Neuronal stem cell (in vitro differentiated cells): Measurements from ENCODE around the gene ARMC3.
"Not testable (repeated sequence)": the region's sequence is repeated elsewhere in the genome, so short reads cannot be mapped to it uniquely, and the experiment has no call there.

ENCODE experiments used
- DNase-seq: peaks from one replicate; pipeline ENCODE4 v3.0.0-alpha.2; 2013; ENCODE audit warnings: low spot score
- H2AFZ ChIP-seq: one replicate; pipeline ENCODE4 v1.6.1; 2013; ENCODE audit warnings: mild to moderate bottlenecking, low read length, inconsistent platforms
- H2AK5ac ChIP-seq: 2 replicates; pipeline ENCODE4 v1.6.1; 2013; ENCODE audit warnings: low read depth, mild to moderate bottlenecking, inconsistent platforms, low read length, moderate library complexity, mixed read lengths
- H2BK120ac ChIP-seq: 2 replicates; pipeline ENCODE4 v1.6.1; 2013; ENCODE audit warnings: low read depth, mild to moderate bottlenecking, inconsistent platforms, low read length, moderate library complexity, mixed read lengths
- H2BK12ac ChIP-seq: one replicate; pipeline ENCODE4 v1.6.1; 2013; ENCODE audit warnings: low read length, inconsistent platforms
- H2BK15ac ChIP-seq: 2 replicates; pipeline ENCODE4 v1.6.1; 2013; ENCODE audit warnings: mild to moderate bottlenecking, low read length, inconsistent platforms, mixed read lengths
- H2BK5ac ChIP-seq: one replicate; pipeline ENCODE4 v1.6.1; 2013; ENCODE audit warnings: inconsistent platforms, mild to moderate bottlenecking, low read length, moderate library complexity
- H3K14ac ChIP-seq: one replicate; pipeline ENCODE4 v1.6.1; 2013; ENCODE audit warnings: low read length, inconsistent platforms
- H3K18ac ChIP-seq: 2 replicates; pipeline ENCODE4 v1.6.1; 2013; ENCODE audit warnings: low read length, inconsistent platforms
- H3K23ac ChIP-seq: 2 replicates; pipeline ENCODE4 v1.6.1; 2013; ENCODE audit warnings: low read depth, mild to moderate bottlenecking, mixed read lengths, low read length, inconsistent platforms; ENCODE audit not compliant: poor library complexity
- H3K27ac ChIP-seq: replicated peaks from 3 replicates; pipeline ENCODE4 v1.5.1; 2013; ENCODE audit warnings: low read length, inconsistent platforms
- H3K27me3 ChIP-seq, 3 experiments: 2 replicates each; pipeline ENCODE4 v1.6.1; 2013; ENCODE audit warnings: low read length in 3 of 3, mild to moderate bottlenecking in 2 of 3, inconsistent platforms in 1 of 3, low read depth in 1 of 3, mixed read lengths in 1 of 3, moderate library complexity in 1 of 3; ENCODE audit not compliant: control insufficient read depth in 3 of 3, insufficient read depth in 3 of 3
- H3K36me3 ChIP-seq, 2 donors: replicated peaks in 1 of 2; 2 replicates each; pipeline ENCODE4 v1.6.1; 2013; ENCODE audit warnings: low read length in 2 of 2; ENCODE audit not compliant: control insufficient read depth in 2 of 2, insufficient read depth in 2 of 2
- H3K4ac ChIP-seq: 2 replicates; pipeline ENCODE4 v1.6.1; 2013; ENCODE audit warnings: inconsistent platforms, mild to moderate bottlenecking, low read length, moderate library complexity
- H3K4me1 ChIP-seq, 2 donors: 1 replicate in 1 of 2; 2 replicates in 1 of 2; pipeline ENCODE4 v1.6.1; 2013; ENCODE audit warnings: low read length in 2 of 2, low read depth in 1 of 2; ENCODE audit not compliant: control insufficient read depth in 2 of 2, insufficient read depth in 1 of 2
- H3K4me2 ChIP-seq: one replicate; pipeline ENCODE4 v1.6.1; 2013; ENCODE audit warnings: mild to moderate bottlenecking, low read length, inconsistent platforms; ENCODE audit not compliant: insufficient read depth, poor library complexity, severe bottlenecking
- H3K4me3 ChIP-seq, 2 donors: 2 replicates each; pipeline ENCODE4 v1.5.1; 2013; ENCODE audit warnings: low read length in 2 of 2, mild to moderate bottlenecking in 2 of 2, inconsistent platforms in 1 of 2, moderate library complexity in 1 of 2
- H3K79me1 ChIP-seq: one replicate; pipeline ENCODE4 v1.6.1; 2013; ENCODE audit warnings: low read depth, mild to moderate bottlenecking, inconsistent platforms, low read length, moderate library complexity
- H3K9ac ChIP-seq: one replicate; pipeline ENCODE4 v1.6.1; 2013; ENCODE audit warnings: mild to moderate bottlenecking, low read depth, low read length, inconsistent platforms; ENCODE audit not compliant: poor library complexity
- H3K9me3 ChIP-seq, 2 donors: replicated peaks in 1 of 2; 2 replicates each; pipeline versions ENCODE3 to v1.6.1; 2013; ENCODE audit warnings: low read length in 2 of 2, mild to moderate bottlenecking in 2 of 2, inconsistent platforms in 1 of 2, low read depth in 1 of 2, mixed read lengths in 1 of 2, moderate library complexity in 1 of 2; ENCODE audit not compliant: control insufficient read depth in 2 of 2, insufficient read depth in 1 of 2
- H4K8ac ChIP-seq: one replicate; pipeline ENCODE4 v1.6.1; 2013; ENCODE audit warnings: low read depth, mild to moderate bottlenecking, inconsistent platforms, low read length, moderate library complexity
- H4K91ac ChIP-seq: one replicate; pipeline ENCODE4 v1.6.1; 2013; ENCODE audit warnings: low read length, low read depth, mild to moderate bottlenecking, inconsistent platforms; ENCODE audit not compliant: poor library complexity
- WGBS, 2 donors: extraction: QIAGEN DNeasy Blood & Tissue Kit; methylation state at CpG; one replicate each; pipeline ENCODE4 v1.1.7; 2013; ENCODE audit warnings: missing lambda C conversion rate in 2 of 2, mixed read lengths in 1 of 2; ENCODE audit not compliant: insufficient read length in 2 of 2, insufficient replicate concordance in 1 of 2; ENCODE audit errors: extremely low coverage in 2 of 2; 5-methylcytosine and 5-hydroxymethylcytosine counted together

Gene ARMC3

DNA sequence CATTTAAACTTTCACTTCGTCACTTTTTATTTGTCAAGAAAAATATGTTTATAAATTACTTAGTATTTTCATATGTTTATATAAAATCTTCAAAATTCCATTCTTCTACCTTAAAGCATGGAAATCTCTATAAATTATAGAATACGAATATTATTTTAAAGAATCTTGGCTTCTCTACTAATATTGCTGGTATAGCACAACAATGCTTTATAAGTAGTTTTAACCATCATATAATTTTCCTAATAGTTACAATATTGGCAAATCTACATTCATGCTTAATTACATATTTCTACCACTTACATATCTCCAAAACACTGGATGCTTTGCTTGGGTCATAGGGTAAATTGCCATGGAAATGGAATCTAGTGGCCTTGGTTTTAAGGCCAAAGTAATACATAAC lies 21.1 kb upstream of the ARMC3 start:
- Histone ChIP-seq H2AFZ (no peak overlapping the region), H3K14ac (no peak overlapping the region), H4K91ac (no peak overlapping the region), H3K79me1 (no peaks in the 10 kb centered on the region), H2BK15ac (no peak overlapping the region), H3K27ac (no peak overlapping the region), H3K23ac (no peak overlapping the region), H4K8ac (no peak overlapping the region), H2BK12ac (no peak overlapping the region), H3K36me3 (no peaks in the 10 kb centered on the region), H3K9ac (no peak overlapping the region), H2BK5ac (no peak overlapping the region), H2AK5ac (no peak overlapping the region), H3K4me2 (no peak overlapping the region), H2BK120ac (no peak overlapping the region), H3K27me3 (no peaks in the 10 kb centered on the region), H3K4me1 (no peaks in the 10 kb centered on the region), H3K18ac (no peak overlapping the region), H3K4ac (no peak overlapping the region), H3K9me3 (peaks cover 0 to 4% of the 10 kb centered on the region in 2 donors), H3K4me3 (no peak overlapping the region)
- WGBS, 2 donors, result no CpG with 5 or more reads among the region's 2 CpGs
- DNase-seq, result no peak

DNA sequence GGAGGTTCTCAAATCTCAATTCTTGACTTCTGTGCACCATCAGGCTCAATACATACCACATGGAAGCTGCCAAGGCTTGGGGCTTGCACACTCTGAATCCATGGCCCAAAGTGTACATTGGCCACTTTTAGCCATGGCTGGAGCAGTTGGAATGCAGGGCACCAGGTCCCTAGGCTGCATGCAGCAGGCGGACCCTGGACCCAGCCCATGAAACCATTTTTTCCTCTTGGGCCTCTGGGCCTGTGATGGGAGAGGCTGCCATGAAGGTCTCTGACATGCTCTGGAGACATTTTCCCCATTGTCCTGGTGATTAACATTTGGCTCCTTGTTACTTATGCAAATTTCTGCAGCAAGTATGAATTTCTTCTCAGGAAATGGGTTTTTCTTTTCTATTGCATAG lies 19.0 kb upstream of the ARMC3 start:
- H3K27ac ChIP-seq, result no peak overlapping the region
- H3K4me1 ChIP-seq, result no peaks in the 10 kb centered on the region
- H2BK12ac ChIP-seq, result no peak overlapping the region
- no peak overlapping the region for H3K4me3 ChIP-seq
- H3K4me2 ChIP-seq, result no peak overlapping the region
- no peak for DNase-seq
- H4K91ac ChIP-seq, result no peak overlapping the region
- H3K27me3 ChIP-seq, result no peaks in the 10 kb centered on the region
- H2BK5ac ChIP-seq, result no peak overlapping the region
- H3K18ac ChIP-seq, result no peak overlapping the region
- H2BK120ac ChIP-seq, result no peak overlapping the region
- no peak overlapping the region for H4K8ac ChIP-seq
- H3K36me3 ChIP-seq, result no peaks in the 10 kb centered on the region
- WGBS, 2 donors, result no CpG with 5 or more reads among the region's 1 CpG
- peaks cover 0 to 4% of the 10 kb centered on the region in 2 donors for H3K9me3 ChIP-seq
- no peaks in the 10 kb centered on the region for H3K79me1 ChIP-seq
- H2BK15ac ChIP-seq, result no peak overlapping the region
- H3K23ac ChIP-seq, result no peak overlapping the region
- H2AK5ac ChIP-seq, result no peak overlapping the region
- H3K14ac ChIP-seq, result no peak overlapping the region
- no peak overlapping the region for H2AFZ ChIP-seq
- no peak overlapping the region for H3K4ac ChIP-seq
- no peak overlapping the region for H3K9ac ChIP-seq

DNA sequence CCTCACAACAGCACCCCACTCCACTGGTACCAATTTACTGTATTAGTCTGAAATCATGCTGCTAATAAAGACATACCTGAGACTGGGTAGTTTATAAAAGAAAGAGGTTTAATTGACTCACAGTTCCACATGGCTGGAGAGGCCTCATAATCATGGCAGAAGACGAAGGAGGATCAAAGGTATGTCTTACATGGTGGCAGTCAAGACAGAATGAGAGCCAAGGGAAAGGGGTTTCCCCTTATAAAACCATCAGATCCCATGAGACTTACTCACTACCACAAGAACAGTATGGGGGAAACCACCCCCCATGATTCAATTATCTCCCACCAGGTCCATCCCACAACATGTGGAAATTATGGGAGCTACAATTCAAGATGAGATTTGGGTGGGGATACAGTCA lies 18.2 kb upstream of the ARMC3 start:
- not testable (repeated sequence) for H3K23ac ChIP-seq, H2AK5ac ChIP-seq
- no CpG with 5 or more reads among the region's 1 CpG for WGBS, 2 donors

DNA sequence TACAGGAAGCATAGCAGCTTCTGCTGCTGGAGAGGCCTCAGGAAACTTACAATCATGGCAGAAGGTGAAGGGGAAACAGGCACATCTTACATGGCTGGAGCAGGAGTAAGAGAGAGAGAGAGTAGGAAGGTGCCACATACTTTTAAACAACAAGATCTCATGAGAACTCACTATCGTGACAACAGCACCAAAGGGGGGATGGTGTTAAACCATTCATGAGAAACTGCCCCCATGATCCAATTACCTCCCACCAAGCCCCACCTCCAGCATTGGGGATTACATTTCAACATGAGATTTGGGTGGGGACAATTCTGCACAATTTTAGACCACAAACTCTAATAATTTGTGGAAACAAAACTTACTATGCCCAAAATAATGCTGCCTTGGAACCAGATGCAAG lies 16.8 kb upstream of the ARMC3 start:
- H2BK120ac ChIP-seq, result no peak overlapping the region
- no peak overlapping the region for H2BK5ac ChIP-seq
- H2AK5ac ChIP-seq, result no peak overlapping the region
- no peak overlapping the region for H2AFZ ChIP-seq
- no peak overlapping the region for H3K14ac ChIP-seq
- no peak overlapping the region for H2BK15ac ChIP-seq
- H3K4me1 ChIP-seq, result no peaks in the 10 kb centered on the region
- H3K9me3 ChIP-seq, result peaks cover 0 to 4% of the 10 kb centered on the region in 2 donors
- no peak for DNase-seq
- no peaks in the 10 kb centered on the region for H3K79me1 ChIP-seq
- H3K4me3 ChIP-seq, result no peak overlapping the region
- H4K8ac ChIP-seq, result no peak overlapping the region
- no peak overlapping the region for H2BK12ac ChIP-seq
- no peak overlapping the region for H3K18ac ChIP-seq
- WGBS, 2 donors, result no CpG with 5 or more reads among the region's 1 CpG
- no peak overlapping the region for H3K4me2 ChIP-seq
- H4K91ac ChIP-seq, result no peak overlapping the region
- H3K23ac ChIP-seq, result no peak overlapping the region
- no peak overlapping the region for H3K4ac ChIP-seq
- H3K9ac ChIP-seq, result no peak overlapping the region
- H3K27ac ChIP-seq, result no peak overlapping the region
- H3K27me3 ChIP-seq, result no peaks in the 10 kb centered on the region
- no peaks in the 10 kb centered on the region for H3K36me3 ChIP-seq

More for the DNA sequence above, 18.2 kb upstream of the ARMC3 start:
- H2BK15ac ChIP-seq, H3K4me1 ChIP-seq, H4K8ac ChIP-seq, H2BK5ac ChIP-seq, H3K14ac ChIP-seq, H3K4me3 ChIP-seq, H4K91ac ChIP-seq, H3K36me3 ChIP-seq, H3K18ac ChIP-seq, H3K9me3 ChIP-seq, H2BK120ac ChIP-seq, H3K27me3 ChIP-seq, H3K27ac ChIP-seq, H3K4ac ChIP-seq, H2BK12ac ChIP-seq, DNase-seq, H2AFZ ChIP-seq, H3K9ac ChIP-seq, H3K79me1 ChIP-seq, H3K4me2 ChIP-seq: not testable (repeated sequence)
